ENCODE results near the gene GUCY1A1. TPM values are rescaled to one million over a fixed set of nuclear protein-coding genes. Genes with fewer than 3 reads are reported as not detected.

GUCY1A1 gene
- total RNA-seq, 1 donor from 2014 or later, result 43.0 TPM

DNA sequence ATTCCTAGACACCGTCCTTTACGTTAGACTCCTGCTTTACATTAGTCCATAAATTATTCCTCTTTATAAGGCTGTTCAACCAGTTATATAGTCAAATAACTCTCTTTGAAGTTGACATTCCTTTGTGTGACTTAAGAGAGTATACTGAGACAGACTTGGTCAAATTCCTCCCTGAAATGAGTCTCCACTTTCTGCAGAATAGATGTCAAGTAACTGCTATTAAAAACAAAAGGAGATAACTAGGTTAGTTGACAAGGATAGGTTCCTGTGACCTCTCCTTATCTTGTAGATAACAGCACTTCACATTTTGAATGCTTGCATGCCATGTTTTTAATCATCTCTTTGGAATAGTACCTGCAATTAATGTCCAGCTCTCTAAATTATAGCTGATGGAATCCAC lies 5.7 kb downstream of the GUCY1A1 start:
- H3K36me3 ChIP-seq, result no peaks in the 10 kb centered on the region
- H3K27ac ChIP-seq (replicated peaks), result peak overlapping the region; percentile 97
- no peak for DNase-seq
- TF ChIP-seq, protein P1, sequence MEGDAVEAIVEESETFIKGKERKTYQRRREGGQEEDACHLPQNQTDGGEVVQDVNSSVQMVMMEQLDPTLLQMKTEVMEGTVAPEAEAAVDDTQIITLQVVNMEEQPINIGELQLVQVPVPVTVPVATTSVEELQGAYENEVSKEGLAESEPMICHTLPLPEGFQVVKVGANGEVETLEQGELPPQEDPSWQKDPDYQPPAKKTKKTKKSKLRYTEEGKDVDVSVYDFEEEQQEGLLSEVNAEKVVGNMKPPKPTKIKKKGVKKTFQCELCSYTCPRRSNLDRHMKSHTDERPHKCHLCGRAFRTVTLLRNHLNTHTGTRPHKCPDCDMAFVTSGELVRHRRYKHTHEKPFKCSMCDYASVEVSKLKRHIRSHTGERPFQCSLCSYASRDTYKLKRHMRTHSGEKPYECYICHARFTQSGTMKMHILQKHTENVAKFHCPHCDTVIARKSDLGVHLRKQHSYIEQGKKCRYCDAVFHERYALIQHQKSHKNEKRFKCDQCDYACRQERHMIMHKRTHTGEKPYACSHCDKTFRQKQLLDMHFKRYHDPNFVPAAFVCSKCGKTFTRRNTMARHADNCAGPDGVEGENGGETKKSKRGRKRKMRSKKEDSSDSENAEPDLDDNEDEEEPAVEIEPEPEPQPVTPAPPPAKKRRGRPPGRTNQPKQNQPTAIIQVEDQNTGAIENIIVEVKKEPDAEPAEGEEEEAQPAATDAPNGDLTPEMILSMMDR (IDR thresholded peaks at IDR 0.05; ENCODE audit: borderline replicate concordance), result no peak
- H3K4me1 ChIP-seq, result peaks cover 80% of the 10 kb centered on the region
- intact Hi-C loops (cut with micrococcal nuclease), result no loop called here
- peaks cover 3% of the 10 kb centered on the region for H3K27me3 ChIP-seq (ENCODE audit: low read depth)
- no peaks in the 10 kb centered on the region for H3K9me3 ChIP-seq (replicated peaks)
- H3K4me3 ChIP-seq, result peak overlapping the region; percentile 85

DNA sequence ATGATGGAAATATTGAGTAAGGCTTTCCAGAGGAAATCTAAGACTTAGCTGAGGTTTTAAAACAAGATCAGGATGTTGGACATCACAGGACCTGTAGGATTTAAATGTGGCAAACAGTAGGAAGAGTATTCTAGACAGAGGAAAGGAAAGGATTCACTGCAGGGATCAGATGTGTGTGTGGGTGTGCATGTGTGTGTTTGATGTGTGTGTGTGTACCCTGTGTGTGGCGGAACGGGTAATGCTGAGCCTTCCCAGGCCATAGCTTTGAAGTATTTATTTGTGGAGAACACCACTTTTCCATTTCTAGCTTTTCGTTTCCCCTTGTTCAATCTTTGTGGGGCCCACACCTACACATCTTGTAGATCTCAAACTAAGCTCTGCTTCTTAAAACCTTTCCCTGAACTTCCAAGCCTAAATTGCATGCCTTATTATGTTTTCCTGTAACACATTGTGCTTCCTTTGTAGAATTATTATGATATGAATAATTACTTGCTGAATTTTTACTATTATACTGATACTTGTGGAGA lies 6.9 kb downstream of the GUCY1A1 start:
- H3K36me3 ChIP-seq, result no peaks in the 10 kb centered on the region
- TF ChIP-seq, protein P1 (IDR thresholded peaks at IDR 0.05; ENCODE audit: borderline replicate concordance), result no peak
- H3K27me3 ChIP-seq (ENCODE audit: low read depth), result peaks cover 3% of the 10 kb centered on the region
- intact Hi-C loops (cut with micrococcal nuclease), result no loop called here
- peak overlapping the region; percentile 97 for H3K27ac ChIP-seq (replicated peaks)
- DNase-seq, result no peak
- H3K9me3 ChIP-seq (replicated peaks), result no peaks in the 10 kb centered on the region
- H3K4me1 ChIP-seq, result peaks cover 87% of the 10 kb centered on the region
- H3K4me3 ChIP-seq, result peak overlapping the region; percentile 48

DNA sequence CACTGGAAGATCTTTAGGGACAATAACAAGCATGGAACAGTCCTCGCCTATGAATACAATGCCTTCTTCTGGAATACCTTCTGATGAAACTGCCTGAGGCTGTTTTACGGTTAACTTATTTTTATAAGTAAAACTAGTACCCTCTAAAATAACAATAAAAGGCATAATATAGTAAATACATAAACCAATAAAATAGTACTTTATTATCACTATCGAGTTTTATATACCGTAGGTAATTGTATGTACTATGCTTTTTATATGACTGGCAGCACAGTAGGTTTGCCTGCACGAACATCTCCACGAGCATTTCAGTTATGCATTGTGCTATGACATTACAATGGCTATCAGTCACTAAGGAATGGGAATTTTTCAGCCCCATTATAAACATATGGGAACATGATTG lies 8.0 kb downstream of the GUCY1A1 start:
- Histone ChIP-seq H3K4me3 (peak overlapping the region; percentile 48), H3K27me3 (ENCODE audit: low read depth) (no peaks in the 10 kb centered on the region), H3K4me1 (peaks cover 97% of the 10 kb centered on the region), H3K27ac (replicated peaks) (peak overlapping the region; percentile 97), H3K36me3 (no peaks in the 10 kb centered on the region), H3K9me3 (replicated peaks) (no peaks in the 10 kb centered on the region)
- intact Hi-C loops (cut with micrococcal nuclease), result no loop called here
- TF ChIP-seq, protein P1 (IDR thresholded peaks at IDR 0.05; ENCODE audit: borderline replicate concordance), result no peak
- no peak for DNase-seq

DNA sequence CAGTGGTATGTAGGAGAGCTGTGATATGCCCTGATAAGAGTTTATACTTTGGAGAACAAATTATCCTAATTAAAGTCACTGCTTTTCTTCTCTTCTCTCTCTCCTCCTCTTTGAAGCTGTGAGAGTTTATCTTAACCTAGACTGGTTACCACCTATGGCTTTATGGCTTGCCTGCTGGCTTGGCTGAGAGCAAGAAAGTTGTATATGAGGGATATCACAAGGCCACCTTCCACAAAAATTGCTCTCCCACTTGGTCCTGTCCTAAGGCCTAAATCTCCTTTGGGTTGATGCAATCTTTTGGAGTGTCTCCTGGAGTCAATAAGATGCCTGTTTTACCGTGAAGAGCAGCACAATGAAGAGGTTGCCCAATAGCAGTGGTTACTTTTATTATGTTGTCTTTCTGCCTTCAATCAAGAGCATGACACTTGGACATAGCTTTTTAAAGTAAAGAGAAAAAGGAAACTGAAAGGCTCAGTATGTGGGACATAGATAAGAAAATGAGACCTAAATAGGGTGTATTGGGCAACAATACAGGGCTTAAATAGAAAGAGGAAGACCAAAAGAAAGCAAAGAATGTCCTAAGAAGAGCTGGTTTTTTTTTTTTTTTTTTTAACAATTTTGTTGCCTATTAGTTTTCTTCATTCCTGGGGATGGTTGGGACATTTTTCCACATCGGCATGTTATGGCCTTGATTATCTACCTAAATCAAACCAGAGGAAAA lies 9.2 kb downstream of the GUCY1A1 start:
- peak overlapping the region; percentile 97 for H3K27ac ChIP-seq (replicated peaks)
- TF ChIP-seq, protein P1 (IDR thresholded peaks at IDR 0.05; ENCODE audit: borderline replicate concordance), result no peak
- no peaks in the 10 kb centered on the region for H3K36me3 ChIP-seq
- peak overlapping the region; percentile 48 for H3K4me3 ChIP-seq
- H3K9me3 ChIP-seq (replicated peaks), result no peaks in the 10 kb centered on the region
- H3K27me3 ChIP-seq (ENCODE audit: low read depth), result no peaks in the 10 kb centered on the region
- intact Hi-C loops (cut with micrococcal nuclease), result no loop called here
- no peak for DNase-seq
- H3K4me1 ChIP-seq, result peaks cover 94% of the 10 kb centered on the region

DNA sequence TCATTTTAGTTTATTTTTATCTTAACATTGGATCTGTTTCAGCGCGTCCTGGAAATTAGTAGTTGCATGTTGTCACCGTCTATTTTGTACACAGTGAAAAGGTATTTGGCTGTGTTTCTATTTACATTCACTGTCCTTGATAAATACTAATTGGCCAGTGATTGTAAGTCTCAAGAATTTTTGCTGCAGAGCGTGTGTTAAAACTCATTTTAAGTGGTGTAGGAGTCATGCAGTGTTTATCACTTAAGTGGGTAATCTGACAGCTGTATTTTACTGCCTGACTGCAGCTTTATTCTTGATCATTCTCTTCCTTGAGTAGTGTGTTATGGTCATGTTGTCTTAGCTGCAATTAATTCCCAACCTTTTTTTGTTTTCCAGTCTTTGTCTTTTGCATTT lies 9.8 kb downstream of the GUCY1A1 start:
- TF ChIP-seq, protein P1 (IDR thresholded peaks at IDR 0.05; ENCODE audit: borderline replicate concordance), result no peak
- H3K9me3 ChIP-seq (replicated peaks), result no peaks in the 10 kb centered on the region
- peak overlapping the region; percentile 97 for H3K27ac ChIP-seq (replicated peaks)
- H3K36me3 ChIP-seq, result no peaks in the 10 kb centered on the region
- H3K4me3 ChIP-seq, result peak overlapping the region; percentile 48
- DNase-seq, result no peak
- peaks cover 94% of the 10 kb centered on the region for H3K4me1 ChIP-seq
- intact Hi-C loops (cut with micrococcal nuclease), result no loop called here
- no peaks in the 10 kb centered on the region for H3K27me3 ChIP-seq (ENCODE audit: low read depth)

Measured in left ventricle myocardium inferior (tissue), 1 donor.